GM18498 (cell line): Measurements from ENCODE around the gene CCNC.
A peak's percentile ranks its signal among the peaks of the same experiment; 100 is the strongest.

ENCODE experiments used
- ATAC-seq: cut with Tn5 transposase; IDR thresholded peaks from one replicate; pipeline ENCODE4 v1.9.1; 2021; ENCODE audit warnings: mild to moderate bottlenecking, moderate library complexity; ENCODE audit not compliant: unreplicated experiment

Gene CCNC

GRCh38 chr6:99550046-99550748 lies 18.3 kb downstream of the CCNC start:
- ATAC-seq: no peak

- no peak for ATAC-seq
Measured at GRCh38 chr6:99548706-99549105, 19.8 kb downstream of the CCNC start.

GRCh38 chr6:99547526-99547925 lies 20.9 kb downstream of the CCNC start:
- no peak for ATAC-seq

- no peak for ATAC-seq
Measured at GRCh38 chr6:99545442-99545841, 23.0 kb downstream of the CCNC start.

GRCh38 chr6:99543968-99544367 lies 24.5 kb downstream of the CCNC start:
- no peak for ATAC-seq

GRCh38 chr6:99530627-99531026 lies 37.8 kb downstream of the CCNC start:
- no peak for ATAC-seq

- no peak for ATAC-seq
Measured at GRCh38 chr6:99522531-99522930, 45.9 kb downstream of the CCNC start.

GRCh38 chr6:99521633-99522151 lies 46.8 kb downstream of the CCNC start:
- ATAC-seq: peak; percentile 32

- ATAC-seq: peak; percentile 95
Measured at GRCh38 chr6:99520855-99521632, 47.4 kb downstream of the CCNC start.

GRCh38 chr6:99519446-99519845 lies 49.0 kb downstream of the CCNC start:
- no peak for ATAC-seq

- no peak for ATAC-seq
Measured at GRCh38 chr6:99514089-99514488, 54.4 kb downstream of the CCNC start.

GRCh38 chr6:99512033-99512432 lies 56.4 kb downstream of the CCNC start:
- ATAC-seq: no peak

GRCh38 chr6:99507648-99508047 lies 60.8 kb downstream of the CCNC start:
- no peak for ATAC-seq

GRCh38 chr6:99501762-99502161 lies 66.7 kb downstream of the CCNC start:
- no peak for ATAC-seq

- no peak for ATAC-seq
Measured at GRCh38 chr6:99498421-99498820, 70.0 kb downstream of the CCNC start.

GRCh38 chr6:99495466-99495865 lies 73.0 kb downstream of the CCNC start:
- no peak for ATAC-seq
